ENCODE results near the gene PSMD3.
"Not testable (repeated sequence)": the region's sequence is repeated elsewhere in the genome, so short reads cannot be mapped to it uniquely, and the experiment has no call there.

The PSMD3 gene

GRCh38 chr17:39988206-39988810, 7.7 kb downstream of the PSMD3 start:
- Histone ChIP-seq H3K4me3 (no peak overlapping the region), H3K27ac (no peak overlapping the region)

DNA sequence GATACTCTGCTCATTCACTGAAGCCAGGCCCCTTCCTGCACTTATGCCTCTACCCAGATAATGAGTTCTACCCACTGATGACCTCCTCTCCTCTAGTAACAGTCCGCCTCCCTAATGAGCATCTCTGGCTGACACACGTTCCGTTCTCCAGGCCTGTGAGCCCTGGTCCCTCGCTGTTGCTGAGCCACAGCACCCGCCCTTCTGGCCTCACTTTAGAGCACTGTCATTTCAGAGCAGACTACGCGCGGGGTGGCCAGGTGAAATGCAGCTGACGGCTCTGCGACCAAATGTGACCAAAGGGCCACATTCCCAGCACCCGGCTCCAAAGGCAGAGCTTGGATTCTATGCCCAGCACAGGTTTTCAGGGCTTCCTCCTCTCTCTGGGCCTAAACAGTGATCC, 13.8 kb downstream of the PSMD3 start:
- Histone ChIP-seq H3K4me3 (no peak overlapping the region), H3K27ac (peak overlapping the region in 2 of 21 experiments; percentile 6 to 35)

GRCh38 chr17:39995438-39995837, 14.8 kb downstream of the PSMD3 start:
- peak overlapping the region in 1 of 21 experiments; percentile 30 for H3K27ac ChIP-seq
- H3K4me3 ChIP-seq: no peak overlapping the region

DNA sequence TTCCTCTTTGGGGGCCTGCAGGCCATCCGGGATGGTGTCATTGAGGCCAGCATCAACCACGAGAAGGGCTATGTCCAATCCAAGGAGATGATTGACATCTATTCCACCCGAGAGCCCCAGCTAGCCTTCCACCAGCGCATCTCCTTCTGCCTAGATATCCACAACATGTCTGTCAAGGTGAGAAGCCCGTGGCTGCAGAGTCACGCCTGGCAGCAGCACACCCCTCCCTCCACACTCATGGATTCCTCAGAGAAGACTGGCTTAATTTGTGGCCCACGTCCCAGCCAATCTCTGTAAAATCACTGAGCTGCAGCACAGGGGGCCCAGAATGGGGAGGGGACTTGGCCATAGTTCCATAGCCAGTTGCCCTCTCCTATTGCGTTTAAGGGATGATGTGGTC, 15.6 kb downstream of the PSMD3 start:
- Histone ChIP-seq H3K27ac (no peak overlapping the region), H3K4me3 (no peak overlapping the region)

- H3K27ac ChIP-seq: no peak overlapping the region
Measured at GRCh38 chr17:39996800-39997199, 16.2 kb downstream of the PSMD3 start.

DNA sequence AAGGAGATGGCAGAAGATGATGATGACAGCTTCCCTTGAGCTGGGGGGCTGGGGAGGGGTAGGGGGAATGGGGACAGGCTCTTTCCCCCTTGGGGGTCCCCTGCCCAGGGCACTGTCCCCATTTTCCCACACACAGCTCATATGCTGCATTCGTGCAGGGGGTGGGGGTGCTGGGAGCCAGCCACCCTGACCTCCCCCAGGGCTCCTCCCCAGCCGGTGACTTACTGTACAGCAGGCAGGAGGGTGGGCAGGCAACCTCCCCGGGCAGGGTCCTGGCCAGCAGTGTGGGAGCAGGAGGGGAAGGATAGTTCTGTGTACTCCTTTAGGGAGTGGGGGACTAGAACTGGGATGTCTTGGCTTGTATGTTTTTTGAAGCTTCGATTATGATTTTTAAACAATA, 16.9 kb downstream of the PSMD3 start:
- Histone ChIP-seq H3K4me3 (no peak overlapping the region), H3K27ac (no peak overlapping the region)

More at GRCh38 chr17:39996800-39997199, 16.2 kb downstream of the PSMD3 start:
- no peak overlapping the region for H3K4me3 ChIP-seq

DNA sequence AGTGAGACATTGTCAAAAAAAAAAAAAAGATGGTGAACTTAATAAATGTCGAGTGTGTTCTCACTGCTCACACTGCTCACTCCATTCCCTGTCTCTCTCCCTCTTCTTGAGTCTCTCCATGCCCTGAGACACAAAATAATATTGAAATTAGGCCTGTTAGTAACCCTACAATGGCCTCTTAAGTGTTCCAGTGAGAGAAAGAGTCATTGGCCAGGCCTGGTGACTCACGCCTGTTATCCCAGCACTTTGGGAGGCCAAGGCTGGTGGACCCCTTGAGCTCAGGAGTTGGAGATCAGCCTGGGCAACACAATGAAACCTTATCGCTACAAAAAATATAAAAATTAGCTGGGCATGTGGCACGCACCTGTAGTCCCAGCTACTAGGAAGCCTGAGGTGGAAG, 18.5 kb downstream of the PSMD3 start:
- H3K4me3 ChIP-seq: no peak overlapping the region
- no peak overlapping the region for H3K27ac ChIP-seq

DNA sequence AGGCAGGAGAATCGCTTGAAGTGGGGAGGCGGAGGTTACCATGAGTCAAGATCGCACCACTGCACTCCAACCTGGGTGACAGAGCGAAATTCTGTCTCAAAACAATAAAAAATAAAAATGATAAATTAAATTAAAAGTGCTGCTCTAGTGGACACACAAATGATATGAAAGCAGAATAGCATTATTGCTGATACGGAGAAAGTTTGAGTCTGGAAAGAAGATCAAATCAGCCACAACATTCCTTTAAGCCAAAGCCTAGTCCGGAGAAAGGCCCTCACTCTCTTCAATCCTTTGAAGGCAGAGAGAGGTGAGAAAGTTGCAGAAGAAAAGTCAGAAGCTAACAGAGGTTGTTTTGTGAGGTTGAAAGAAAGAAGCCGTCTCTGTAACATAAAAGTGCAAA, 19.6 kb downstream of the PSMD3 start:
- Histone ChIP-seq H3K4me3 (no peak overlapping the region), H3K27ac (no peak overlapping the region)

DNA sequence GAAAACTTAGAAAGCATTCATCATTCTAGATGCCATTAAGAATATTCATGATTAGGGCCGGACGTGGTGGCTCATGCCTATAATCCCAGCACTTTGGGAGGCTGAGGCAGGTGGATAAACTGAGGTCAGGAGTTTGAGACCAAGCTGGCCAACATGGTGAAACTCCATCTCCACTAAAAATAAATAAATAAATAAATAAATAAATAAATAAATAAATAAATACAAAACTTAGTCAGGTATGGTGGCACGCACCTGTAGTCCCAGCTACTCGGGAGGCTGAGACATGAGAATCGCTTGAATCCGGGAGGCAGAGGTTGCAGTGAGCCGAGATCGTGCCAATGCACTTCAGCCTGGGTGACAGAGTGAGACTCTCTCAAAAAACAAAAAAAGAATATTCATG, 20.7 kb downstream of the PSMD3 start:
- not testable (repeated sequence) for H3K27ac ChIP-seq, H3K4me3 ChIP-seq

DNA sequence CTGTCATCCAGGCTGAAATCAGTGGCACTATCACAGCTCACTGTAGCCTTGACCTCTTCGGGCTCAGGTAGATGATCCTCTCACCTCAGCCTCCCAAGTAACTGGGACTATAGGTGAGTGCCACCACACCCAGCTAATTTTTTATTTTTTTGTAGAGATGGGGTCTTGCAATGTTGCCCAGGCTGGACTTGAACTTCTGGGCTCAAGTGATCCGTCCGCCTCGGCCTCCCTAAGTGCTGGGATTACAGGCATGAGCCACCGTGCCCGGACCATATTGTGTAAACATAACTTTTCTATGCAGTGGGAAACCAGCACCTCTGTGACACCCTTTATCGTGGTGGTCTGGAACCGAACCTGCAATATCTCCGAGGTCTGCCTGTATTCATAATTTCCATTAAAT, 23.5 kb downstream of the PSMD3 start:
- H3K27ac ChIP-seq: no peak overlapping the region
- no peak overlapping the region for H3K4me3 ChIP-seq

DNA sequence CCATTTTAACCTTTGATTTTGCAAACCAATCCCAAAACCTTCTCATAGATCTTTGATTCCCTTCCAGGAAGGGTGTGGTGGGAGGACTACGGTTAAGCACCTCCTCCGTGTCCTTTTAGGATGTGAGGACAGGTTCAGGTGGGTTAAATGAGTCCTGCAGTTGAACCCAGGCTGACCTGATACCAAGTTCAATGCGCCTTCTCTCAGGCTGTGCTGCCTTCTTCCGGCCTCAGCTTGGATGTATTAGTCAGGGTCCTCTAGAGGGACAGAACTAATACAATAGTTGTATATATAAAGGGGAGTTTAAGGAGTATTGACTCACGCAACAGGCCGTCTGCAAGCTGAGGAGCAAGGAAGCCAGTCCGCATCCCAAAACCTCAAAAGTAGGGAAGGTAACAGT, 24.1 kb downstream of the PSMD3 start:
- Histone ChIP-seq H3K27ac (no peak overlapping the region), H3K4me3 (no peak overlapping the region)

GRCh38 chr17:40005520-40005919, 24.9 kb downstream of the PSMD3 start:
- H3K4me3 ChIP-seq: no peak overlapping the region

DNA sequence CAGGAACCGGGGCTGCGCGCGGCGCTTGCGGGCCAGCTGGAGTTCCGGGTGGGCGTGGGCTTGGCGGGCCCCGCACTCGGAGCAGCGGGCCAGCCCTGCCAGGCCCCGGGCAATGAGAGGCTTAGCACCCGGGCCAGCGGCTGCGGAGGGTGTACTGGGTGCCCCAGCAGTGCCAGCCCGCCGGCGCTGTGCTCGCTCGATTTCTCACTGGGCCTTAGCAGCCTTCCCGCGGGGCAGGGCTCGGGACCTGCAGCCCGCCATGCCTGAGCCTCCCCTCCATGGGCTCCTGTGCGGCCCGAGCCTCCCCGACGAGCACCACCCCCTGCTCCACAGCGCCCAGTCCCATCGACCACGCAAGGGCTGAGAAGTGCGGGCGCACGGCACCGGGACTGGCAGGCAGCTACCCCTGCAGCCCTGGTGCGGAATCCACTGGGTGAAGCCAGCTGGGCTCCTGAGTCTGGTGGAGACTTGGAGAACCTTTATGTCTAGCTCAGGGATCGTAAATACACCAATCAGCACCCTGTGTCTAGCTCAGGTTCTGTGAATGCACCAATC, 30.4 kb downstream of the PSMD3 start:
- H3K27ac ChIP-seq: peak overlapping the region in 2 of 21 experiments; percentile 26 to 47
- not testable (repeated sequence) for H3K4me3 ChIP-seq

More at GRCh38 chr17:40005520-40005919, 24.9 kb downstream of the PSMD3 start:
- no peak overlapping the region for H3K27ac ChIP-seq

GRCh38 chr17:40012017-40012647, 31.5 kb downstream of the PSMD3 start:
- H3K4me3 ChIP-seq, H3K27ac ChIP-seq: not testable (repeated sequence)

- peak overlapping the region in 2 of 21 experiments; percentile 24 to 49 for H3K27ac ChIP-seq
Measured at GRCh38 chr17:40014375-40014980, 33.9 kb downstream of the PSMD3 start.

DNA sequence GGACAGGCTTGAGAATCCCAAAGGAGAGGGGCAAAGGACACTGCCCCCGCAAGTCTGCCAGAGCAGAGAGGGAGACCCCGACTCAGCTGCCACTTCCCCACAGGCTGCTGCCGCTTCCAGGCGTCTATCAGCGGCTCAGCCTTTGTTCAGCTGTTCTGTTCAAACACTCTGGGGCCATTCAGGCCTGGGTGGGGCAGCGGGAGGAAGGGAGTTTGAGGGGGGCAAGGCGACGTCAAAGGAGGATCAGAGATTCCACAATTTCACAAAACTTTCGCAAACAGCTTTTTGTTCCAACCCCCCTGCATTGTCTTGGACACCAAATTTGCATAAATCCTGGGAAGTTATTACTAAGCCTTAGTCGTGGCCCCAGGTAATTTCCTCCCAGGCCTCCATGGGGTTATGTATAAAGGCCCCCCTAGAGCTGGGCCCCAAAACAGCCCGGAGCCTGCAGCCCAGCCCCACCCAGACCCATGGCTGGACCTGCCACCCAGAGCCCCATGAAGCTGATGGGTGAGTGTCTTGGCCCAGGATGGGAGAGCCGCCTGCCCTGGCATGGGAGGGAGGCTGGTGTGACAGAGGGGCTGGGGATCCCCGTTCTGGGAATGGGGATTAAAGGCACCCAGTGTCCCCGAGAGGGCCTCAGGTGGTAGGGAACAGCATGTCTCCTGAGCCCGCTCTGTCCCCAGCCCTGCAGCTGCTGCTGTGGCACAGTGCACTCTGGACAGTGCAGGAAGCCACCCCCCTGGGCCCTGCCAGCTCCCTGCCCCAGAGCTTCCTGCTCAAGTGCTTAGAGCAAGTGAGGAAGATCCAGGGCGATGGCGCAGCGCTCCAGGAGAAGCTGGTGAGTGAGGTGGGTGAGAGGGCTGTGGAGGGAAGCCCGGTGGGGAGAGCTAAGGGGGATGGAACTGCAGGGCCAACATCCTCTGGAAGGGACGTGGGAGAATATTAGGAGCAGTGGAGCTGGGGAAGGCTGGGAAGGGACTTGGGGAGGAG, 34.7 kb downstream of the PSMD3 start, which contains the start of gene CSF3:
Gene CSF3 (plus strand): TSS at position 436 of the 993 bp plus-strand sequence. CDS start 35 bp downstream, at position 471.
- H3K4me3 ChIP-seq: no peak within 1 kb of the TSS
- H3K27ac ChIP-seq: peak within 1 kb of the TSS in 2 of 21 experiments; percentile 24 to 49

More at GRCh38 chr17:40014375-40014980, 33.9 kb downstream of the PSMD3 start:
- no peak overlapping the region for H3K4me3 ChIP-seq

- H3K27ac ChIP-seq: peak overlapping the region in 1 of 21 experiments; percentile 8
- no peak overlapping the region for H3K4me3 ChIP-seq
Measured at GRCh38 chr17:40015998-40016985, 35.7 kb downstream of the PSMD3 start.

GRCh38 chr17:40017422-40018080, 36.9 kb downstream of the PSMD3 start:
- Histone ChIP-seq H3K4me3 (no peak overlapping the region), H3K27ac (peak overlapping the region in 1 of 21 experiments; percentile 4)

Data from skin epidermis (tissue), 12 donors.